Activated T-cell treated with anti-CD3 and anti-CD28 coated beads for 24 hours (primary cell): Measurements from ENCODE around the gene SAMHD1.
"Not testable (repeated sequence)": the region's sequence is repeated elsewhere in the genome, so short reads cannot be mapped to it uniquely, and the experiment has no call there.

Experiments
- DNase-seq: peaks from one replicate; pipeline ENCODE4 v3.0.0-alpha.2; 2020; ENCODE audit warnings: low read depth

SAMHD1 gene

GRCh38 chr20:36916199-36916598 lies 35.3 kb downstream of the SAMHD1 start:
- DNase-seq: no peak

DNA sequence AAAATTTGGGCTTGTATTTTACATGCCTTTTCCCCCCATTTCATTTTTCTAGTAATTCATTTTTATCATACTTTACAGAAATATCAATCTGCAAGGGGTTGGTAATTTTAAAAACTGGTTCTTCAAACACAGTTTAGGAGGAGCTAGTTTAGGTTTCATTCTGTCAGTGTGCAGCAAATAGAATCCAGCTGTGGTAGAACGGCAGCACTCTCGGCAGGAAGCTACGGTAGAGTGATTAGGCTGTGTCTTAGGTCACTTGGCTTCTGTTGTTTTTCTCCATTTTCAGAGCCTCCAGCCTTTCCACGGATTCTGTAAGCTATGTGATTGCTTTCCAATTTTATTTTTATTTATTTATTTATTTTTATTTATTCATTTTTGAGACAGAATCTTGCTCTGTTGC lies 42.9 kb downstream of the SAMHD1 start:
- no peak for DNase-seq

GRCh38 chr20:36906086-36906485 lies 45.4 kb downstream of the SAMHD1 start:
- not testable (repeated sequence) for DNase-seq

- not testable (repeated sequence) for DNase-seq
Measured at GRCh38 chr20:36905566-36905965, 45.9 kb downstream of the SAMHD1 start.

DNA sequence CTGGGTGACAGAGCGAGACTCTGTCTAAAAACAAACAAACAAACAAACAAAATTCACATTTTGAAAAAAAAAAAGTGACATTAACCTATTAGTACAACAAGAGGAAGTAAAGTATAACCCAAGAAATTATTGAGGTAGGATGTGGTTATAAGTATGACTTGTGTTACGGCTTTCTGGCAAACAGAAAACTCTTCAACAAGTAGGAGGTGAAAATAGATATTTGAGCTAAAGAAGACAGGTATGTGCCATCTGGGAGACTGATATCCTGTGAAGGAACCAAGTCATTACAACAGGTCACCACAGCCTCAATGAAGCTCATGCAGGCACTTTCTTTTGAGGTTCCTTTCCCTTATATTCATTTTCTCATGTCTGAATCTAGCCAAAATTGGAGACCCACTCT lies 46.8 kb downstream of the SAMHD1 start:
- no peak for DNase-seq

- DNase-seq: no peak
Measured at GRCh38 chr20:36895036-36895435, 56.5 kb downstream of the SAMHD1 start.

- DNase-seq: no peak
Measured at GRCh38 chr20:36893801-36894200, 57.7 kb downstream of the SAMHD1 start.

DNA sequence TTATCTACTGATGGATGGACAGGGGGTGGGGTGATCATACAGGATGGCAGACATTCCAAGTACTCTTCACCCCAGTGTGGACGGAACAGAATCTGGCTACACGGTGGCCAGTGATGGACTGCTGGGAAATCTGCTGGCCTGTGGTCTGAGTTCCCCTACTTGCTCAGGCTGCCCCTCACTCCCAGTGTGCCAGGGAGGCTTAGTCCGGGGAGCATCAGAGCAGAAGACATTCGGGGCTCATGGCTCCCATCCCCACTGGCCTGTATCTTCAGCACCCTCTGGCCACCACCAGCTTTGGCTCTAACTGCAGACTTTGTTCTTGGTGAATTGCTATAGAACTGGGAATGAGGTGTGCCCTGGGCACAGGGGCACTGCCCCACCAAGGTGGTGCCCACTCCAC lies 60.3 kb downstream of the SAMHD1 start:
- DNase-seq: no peak

GRCh38 chr20:36890586-36890985 lies 60.9 kb downstream of the SAMHD1 start:
- no peak for DNase-seq

DNA sequence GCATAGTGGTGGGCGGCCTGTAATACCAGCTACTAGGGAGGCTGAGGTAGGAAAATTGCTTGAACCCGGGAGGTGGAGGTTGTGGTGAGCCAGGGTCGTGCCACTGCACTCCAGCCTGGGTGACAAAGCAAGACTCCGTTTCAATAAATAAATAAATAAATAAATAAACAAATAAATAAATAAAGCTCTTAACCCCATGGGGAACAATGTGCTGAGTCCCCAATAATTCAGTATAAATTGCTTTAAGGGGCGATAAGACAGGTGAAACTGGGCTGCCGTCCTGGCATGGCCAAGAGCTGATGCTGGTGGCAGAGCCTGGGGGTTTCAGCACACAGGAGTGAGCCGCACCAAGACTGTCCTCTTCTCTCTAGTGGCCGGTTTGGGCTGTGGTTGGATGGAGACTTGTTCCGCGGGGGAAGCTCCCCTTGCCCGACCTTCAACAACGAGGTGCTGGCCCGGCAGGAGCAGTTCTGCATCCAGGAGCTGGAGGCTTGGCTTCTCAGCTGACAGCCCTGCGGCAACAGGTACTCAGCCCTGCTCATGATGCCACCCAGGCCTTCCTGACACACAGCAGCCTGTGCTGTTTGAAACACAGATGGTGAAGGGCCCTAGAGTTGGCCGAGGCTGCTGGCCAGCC lies 62.5 kb downstream of the SAMHD1 start:
- no peak for DNase-seq

- DNase-seq: no peak
Measured at GRCh38 chr20:36887752-36888090, 63.8 kb downstream of the SAMHD1 start.

GRCh38 chr20:36886859-36887751 lies 64.4 kb downstream of the SAMHD1 start:
- peak; percentile 77 for DNase-seq

DNA sequence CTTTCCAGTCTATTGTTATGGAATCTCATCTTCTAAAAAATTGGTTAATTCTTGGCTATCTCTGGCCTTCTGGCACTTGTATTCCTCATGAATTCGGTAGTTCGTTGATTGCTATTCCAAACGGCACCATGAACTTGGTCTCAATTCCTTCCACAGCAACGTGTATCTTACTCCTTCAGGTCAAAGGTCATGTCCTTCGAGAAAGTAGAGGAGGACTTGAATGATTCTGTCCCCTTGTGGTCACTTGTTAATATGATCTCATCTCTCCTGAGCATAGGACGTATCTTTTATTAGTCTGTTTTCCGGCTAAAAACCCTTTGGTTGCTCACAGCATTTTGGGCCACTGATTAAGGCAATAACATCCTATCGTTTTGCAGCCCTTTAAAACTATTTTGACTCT lies 66.2 kb downstream of the SAMHD1 start:
- DNase-seq: no peak

- DNase-seq: no peak
Measured at GRCh38 chr20:36883977-36884535, 67.5 kb downstream of the SAMHD1 start.

DNA sequence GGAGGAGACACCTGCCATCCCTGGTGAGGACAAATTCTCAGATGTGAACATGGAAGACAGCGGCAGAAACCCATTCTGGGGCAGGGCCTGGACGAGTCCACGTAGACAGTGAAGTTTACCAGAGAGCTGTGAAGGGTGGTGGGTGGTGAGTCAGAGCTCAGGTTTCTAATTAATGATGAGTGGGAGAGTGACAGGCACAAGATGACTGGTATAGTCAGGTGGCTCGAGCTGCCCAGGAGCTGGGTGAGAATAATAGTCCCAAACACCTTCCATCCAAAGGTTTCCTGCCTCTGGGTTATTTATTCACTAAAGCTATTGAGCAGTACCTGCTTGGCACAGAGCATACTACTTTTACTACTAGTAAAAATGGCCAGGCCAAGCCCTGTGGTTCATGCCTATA lies 69.6 kb downstream of the SAMHD1 start:
- DNase-seq: no peak

- no peak for DNase-seq
Measured at GRCh38 chr20:36881331-36881730, 70.2 kb downstream of the SAMHD1 start.

- DNase-seq: no peak
Measured at GRCh38 chr20:36880741-36881250, 70.7 kb downstream of the SAMHD1 start.

GRCh38 chr20:36878941-36879340 lies 72.6 kb downstream of the SAMHD1 start:
- no peak for DNase-seq

GRCh38 chr20:36876473-36876833 lies 75.1 kb downstream of the SAMHD1 start:
- DNase-seq: no peak

DNA sequence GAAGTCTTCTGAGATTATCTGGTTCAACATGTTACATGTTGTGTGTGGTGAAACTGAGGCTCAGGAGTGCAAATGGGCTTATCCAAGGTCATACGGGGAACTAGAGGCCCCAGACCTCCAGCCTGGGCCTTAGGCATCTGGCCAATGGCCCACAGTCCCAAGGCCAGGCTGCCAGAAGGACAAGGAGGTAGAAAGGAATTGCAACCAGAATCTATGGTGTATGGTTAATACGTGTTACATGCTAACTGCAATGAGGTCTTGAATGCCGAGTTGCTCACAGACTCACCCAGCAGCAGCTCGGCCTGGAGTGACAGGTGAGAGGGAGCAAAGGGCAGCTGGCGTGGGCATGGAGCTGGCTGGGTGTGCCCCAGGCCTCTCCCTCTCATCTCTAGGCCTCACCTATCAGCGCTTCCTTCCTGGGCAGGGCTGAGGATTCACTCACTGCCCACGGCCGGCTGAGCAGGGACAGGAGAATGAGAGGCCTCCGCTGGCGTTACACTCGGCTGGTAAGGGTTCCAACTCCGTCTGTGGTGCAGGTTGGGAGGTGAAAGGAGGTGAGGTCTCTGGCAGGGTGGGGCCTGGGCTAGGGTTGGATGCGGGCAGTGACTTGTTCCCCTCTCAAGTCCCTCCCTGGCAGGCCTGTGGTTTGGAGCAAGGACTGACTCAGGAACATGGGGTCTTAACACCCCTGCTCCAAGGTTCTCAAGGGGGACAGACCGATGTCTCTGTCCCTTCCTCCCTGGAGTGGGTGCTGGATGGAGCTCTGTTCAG lies 75.6 kb downstream of the SAMHD1 start, which contains the start of gene TLDC2:
Gene TLDC2 (plus strand): TSS at position 437 of the 771 bp plus-strand sequence. CDS start 37 bp downstream, at position 474.
- no peak for DNase-seq

DNA sequence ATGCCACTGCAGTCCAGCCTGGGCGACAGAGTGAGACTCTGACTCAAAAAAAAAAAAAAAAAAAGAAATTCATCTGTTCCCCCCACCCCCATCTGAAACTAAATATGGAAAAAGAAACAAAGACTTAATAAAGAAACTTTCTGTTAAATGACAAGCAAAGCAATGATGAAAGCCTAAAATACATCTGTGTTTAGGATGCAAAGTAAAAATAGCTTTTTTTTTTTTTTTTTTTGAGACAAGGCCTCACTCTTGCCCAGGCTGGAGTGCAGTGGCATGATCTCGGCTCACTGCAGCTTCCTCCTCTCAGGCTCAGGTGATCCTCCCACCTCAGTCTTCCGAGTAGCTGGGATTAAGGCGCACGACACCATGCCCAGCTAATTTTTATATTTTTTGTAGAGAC lies 76.4 kb downstream of the SAMHD1 start:
- DNase-seq: not testable (repeated sequence)

- DNase-seq: no peak
Measured at GRCh38 chr20:36873498-36874189, 77.9 kb downstream of the SAMHD1 start.
